ENCODE data around the gene SPEF2.

GRCh38 chr5:35852773-35853172 is 235.1 kb downstream of the SPEF2 start:
- TF ChIP-seq SUZ12 (IDR thresholded peaks at IDR 0.05; ENCODE audit: unreplicated experiment) (no peak), POLR2A (IDR thresholded peaks at IDR 0.05; ENCODE audit: low read depth, low read length) (no peak), RB1 (IDR thresholded peaks at IDR 0.05; ENCODE audit: borderline replicate concordance) (no peak), NFIC (IDR thresholded peaks at IDR 0.05; ENCODE audit: low read depth, low read length) (no peak), ELK1 (IDR thresholded peaks at IDR 0.05; ENCODE audit: low read depth, low read length) (no peak), RAD21 (IDR thresholded peaks at IDR 0.05; ENCODE audit: insufficient read depth, low read depth, low read length) (no peak), ZNF207 (IDR thresholded peaks at IDR 0.05; ENCODE audit: borderline replicate concordance) (no peak), HDGF (IDR thresholded peaks at IDR 0.05) (no peak), TAF1 (IDR thresholded peaks at IDR 0.05; ENCODE audit: borderline replicate concordance, low read depth, low read length) (no peak)
- TF ChIP-seq, protein P1, sequence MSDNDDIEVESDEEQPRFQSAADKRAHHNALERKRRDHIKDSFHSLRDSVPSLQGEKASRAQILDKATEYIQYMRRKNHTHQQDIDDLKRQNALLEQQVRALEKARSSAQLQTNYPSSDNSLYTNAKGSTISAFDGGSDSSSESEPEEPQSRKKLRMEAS (IDR thresholded peaks at IDR 0.05; ENCODE audit: low read depth, low read length) = no peak
- TF ChIP-seq, protein P2, sequence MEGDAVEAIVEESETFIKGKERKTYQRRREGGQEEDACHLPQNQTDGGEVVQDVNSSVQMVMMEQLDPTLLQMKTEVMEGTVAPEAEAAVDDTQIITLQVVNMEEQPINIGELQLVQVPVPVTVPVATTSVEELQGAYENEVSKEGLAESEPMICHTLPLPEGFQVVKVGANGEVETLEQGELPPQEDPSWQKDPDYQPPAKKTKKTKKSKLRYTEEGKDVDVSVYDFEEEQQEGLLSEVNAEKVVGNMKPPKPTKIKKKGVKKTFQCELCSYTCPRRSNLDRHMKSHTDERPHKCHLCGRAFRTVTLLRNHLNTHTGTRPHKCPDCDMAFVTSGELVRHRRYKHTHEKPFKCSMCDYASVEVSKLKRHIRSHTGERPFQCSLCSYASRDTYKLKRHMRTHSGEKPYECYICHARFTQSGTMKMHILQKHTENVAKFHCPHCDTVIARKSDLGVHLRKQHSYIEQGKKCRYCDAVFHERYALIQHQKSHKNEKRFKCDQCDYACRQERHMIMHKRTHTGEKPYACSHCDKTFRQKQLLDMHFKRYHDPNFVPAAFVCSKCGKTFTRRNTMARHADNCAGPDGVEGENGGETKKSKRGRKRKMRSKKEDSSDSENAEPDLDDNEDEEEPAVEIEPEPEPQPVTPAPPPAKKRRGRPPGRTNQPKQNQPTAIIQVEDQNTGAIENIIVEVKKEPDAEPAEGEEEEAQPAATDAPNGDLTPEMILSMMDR (IDR thresholded peaks at IDR 0.05 in 2 of 3, conservative IDR thresholded peaks at IDR 0.05 in 1 of 3; ENCODE audit: control insufficient read depth in 2 of 3, extremely low read depth in 1 of 3, insufficient read depth in 1 of 3, low read depth in 3 of 3, low read length in 3 of 3) = no peak
- TF ChIP-seq, protein P3, sequence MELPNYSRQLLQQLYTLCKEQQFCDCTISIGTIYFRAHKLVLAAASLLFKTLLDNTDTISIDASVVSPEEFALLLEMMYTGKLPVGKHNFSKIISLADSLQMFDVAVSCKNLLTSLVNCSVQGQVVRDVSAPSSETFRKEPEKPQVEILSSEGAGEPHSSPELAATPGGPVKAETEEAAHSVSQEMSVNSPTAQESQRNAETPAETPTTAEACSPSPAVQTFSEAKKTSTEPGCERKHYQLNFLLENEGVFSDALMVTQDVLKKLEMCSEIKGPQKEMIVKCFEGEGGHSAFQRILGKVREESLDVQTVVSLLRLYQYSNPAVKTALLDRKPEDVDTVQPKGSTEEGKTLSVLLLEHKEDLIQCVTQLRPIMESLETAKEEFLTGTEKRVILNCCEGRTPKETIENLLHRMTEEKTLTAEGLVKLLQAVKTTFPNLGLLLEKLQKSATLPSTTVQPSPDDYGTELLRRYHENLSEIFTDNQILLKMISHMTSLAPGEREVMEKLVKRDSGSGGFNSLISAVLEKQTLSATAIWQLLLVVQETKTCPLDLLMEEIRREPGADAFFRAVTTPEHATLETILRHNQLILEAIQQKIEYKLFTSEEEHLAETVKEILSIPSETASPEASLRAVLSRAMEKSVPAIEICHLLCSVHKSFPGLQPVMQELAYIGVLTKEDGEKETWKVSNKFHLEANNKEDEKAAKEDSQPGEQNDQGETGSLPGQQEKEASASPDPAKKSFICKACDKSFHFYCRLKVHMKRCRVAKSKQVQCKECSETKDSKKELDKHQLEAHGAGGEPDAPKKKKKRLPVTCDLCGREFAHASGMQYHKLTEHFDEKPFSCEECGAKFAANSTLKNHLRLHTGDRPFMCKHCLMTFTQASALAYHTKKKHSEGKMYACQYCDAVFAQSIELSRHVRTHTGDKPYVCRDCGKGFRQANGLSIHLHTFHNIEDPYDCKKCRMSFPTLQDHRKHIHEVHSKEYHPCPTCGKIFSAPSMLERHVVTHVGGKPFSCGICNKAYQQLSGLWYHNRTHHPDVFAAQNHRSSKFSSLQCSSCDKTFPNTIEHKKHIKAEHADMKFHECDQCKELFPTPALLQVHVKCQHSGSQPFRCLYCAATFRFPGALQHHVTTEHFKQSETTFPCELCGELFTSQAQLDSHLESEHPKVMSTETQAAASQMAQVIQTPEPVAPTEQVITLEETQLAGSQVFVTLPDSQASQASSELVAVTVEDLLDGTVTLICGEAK (IDR thresholded peaks at IDR 0.05; ENCODE audit: borderline replicate concordance) = no peak
- TF ChIP-seq, protein P4, sequence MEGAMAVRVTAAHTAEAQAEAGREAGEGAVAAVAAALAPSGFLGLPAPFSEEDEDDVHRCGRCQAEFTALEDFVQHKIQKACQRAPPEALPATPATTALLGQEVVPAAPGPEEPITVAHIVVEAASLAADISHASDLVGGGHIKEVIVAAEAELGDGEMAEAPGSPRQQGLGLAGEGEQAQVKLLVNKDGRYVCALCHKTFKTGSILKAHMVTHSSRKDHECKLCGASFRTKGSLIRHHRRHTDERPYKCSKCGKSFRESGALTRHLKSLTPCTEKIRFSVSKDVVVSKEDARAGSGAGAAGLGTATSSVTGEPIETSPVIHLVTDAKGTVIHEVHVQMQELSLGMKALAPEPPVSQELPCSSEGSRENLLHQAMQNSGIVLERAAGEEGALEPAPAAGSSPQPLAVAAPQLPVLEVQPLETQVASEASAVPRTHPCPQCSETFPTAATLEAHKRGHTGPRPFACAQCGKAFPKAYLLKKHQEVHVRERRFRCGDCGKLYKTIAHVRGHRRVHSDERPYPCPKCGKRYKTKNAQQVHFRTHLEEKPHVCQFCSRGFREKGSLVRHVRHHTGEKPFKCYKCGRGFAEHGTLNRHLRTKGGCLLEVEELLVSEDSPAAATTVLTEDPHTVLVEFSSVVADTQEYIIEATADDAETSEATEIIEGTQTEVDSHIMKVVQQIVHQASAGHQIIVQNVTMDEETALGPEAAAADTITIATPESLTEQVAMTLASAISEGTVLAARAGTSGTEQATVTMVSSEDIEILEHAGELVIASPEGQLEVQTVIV (IDR thresholded peaks at IDR 0.05; ENCODE audit: borderline replicate concordance, partially characterized antibody) = no peak
